Measurements from ENCODE around the gene SLC29A2.
A peak's percentile ranks its signal among the peaks of the same experiment; 100 is the strongest.
"Not testable (repeated sequence)": the region's sequence is repeated elsewhere in the genome, so short reads cannot be mapped to it uniquely, and the experiment has no call there.

Gene SLC29A2

GRCh38 chr11:66332371-66333219 is 39.0 kb downstream of the SLC29A2 start:
- DNase-seq: no peak

GRCh38 chr11:66331542-66332370 is 39.8 kb downstream of the SLC29A2 start:
- DNase-seq: no peak

GRCh38 chr11:66330931-66331330 is 40.6 kb downstream of the SLC29A2 start:
- no peak for DNase-seq

GRCh38 chr11:66329165-66329673 is 42.3 kb downstream of the SLC29A2 start:
- DNase-seq: no peak

- peak; percentile 84 for DNase-seq
These were observed 43.0 kb downstream of the SLC29A2 start for GRCh38 chr11:66328302-66329144.

- DNase-seq: no peak
These were observed 43.6 kb downstream of the SLC29A2 start for GRCh38 chr11:66328031-66328301.

GRCh38 chr11:66327171-66328030 is 44.2 kb downstream of the SLC29A2 start:
- no peak for DNase-seq

GRCh38 chr11:66326261-66327111 is 45.1 kb downstream of the SLC29A2 start:
- no peak for DNase-seq

GRCh38 chr11:66325263-66325671 is 46.3 kb downstream of the SLC29A2 start:
- no peak for DNase-seq

GRCh38 chr11:66324664-66325063 is 46.9 kb downstream of the SLC29A2 start:
- no peak for DNase-seq

GRCh38 chr11:66323684-66324083 is 47.9 kb downstream of the SLC29A2 start:
- DNase-seq: no peak

GRCh38 chr11:66322732-66323427 is 48.7 kb downstream of the SLC29A2 start:
- DNase-seq: no peak

- DNase-seq: no peak
These were observed 50.0 kb downstream of the SLC29A2 start for GRCh38 chr11:66321606-66322005.

GRCh38 chr11:66320748-66321147 is 50.8 kb downstream of the SLC29A2 start:
- DNase-seq: not testable (repeated sequence)

- not testable (repeated sequence) for DNase-seq
These were observed 51.3 kb downstream of the SLC29A2 start for GRCh38 chr11:66320289-66320688.

- no peak for DNase-seq
These were observed 53.0 kb downstream of the SLC29A2 start for GRCh38 chr11:66318600-66318970.

GRCh38 chr11:66317723-66318599 is 53.6 kb downstream of the SLC29A2 start:
- peak; percentile 32 to 49 for DNase-seq

- no peak for DNase-seq
These were observed 54.2 kb downstream of the SLC29A2 start for GRCh38 chr11:66317322-66317722.

GRCh38 chr11:66316849-66317251 is 54.7 kb downstream of the SLC29A2 start, which contains the start of gene CD248:
TSS of gene CD248 (minus strand) at chr11:66317044. CDS start at chr11:66317027, 17 bp downstream.
- DNase-seq: no peak
